ENCODE data around the gene ALDH1L1.

ALDH1L1 gene

DNA sequence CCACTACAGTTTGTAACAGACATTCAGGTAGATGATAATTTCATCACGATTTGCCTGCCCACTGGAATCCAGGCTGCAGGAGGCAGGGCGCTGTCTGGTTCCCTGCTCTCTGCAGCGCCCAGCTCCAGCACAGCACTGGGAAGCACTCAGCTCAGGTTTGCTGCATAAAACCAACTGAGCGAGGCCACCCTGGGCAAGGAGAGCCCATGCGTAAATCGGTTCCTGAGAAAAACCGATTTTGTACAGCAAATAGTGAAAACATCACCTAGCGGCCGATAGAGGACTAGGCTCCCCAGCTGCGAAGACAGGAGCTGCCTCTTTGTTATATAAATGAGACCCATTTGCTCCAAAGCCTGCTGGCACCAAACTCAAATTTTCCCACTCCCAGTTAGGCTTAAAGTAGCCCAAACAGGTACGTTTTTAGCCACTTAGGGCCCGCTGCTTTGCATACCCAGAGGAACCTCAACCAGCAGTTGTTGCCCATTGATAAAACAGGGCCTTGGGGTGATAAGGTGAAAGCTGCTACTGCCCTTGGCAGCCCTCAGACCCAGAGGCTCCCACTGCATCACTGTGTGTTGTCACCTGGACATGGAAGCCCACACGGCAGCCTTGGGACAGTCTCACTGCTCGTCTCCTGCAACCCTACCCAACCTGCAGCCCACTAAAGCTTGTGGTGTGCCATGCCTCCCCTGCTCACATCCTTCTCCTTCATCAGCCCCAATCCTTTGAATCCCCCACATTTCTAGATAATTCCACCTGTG is 47.5 kb downstream of the ALDH1L1 start:
- no peak for DNase-seq

DNA sequence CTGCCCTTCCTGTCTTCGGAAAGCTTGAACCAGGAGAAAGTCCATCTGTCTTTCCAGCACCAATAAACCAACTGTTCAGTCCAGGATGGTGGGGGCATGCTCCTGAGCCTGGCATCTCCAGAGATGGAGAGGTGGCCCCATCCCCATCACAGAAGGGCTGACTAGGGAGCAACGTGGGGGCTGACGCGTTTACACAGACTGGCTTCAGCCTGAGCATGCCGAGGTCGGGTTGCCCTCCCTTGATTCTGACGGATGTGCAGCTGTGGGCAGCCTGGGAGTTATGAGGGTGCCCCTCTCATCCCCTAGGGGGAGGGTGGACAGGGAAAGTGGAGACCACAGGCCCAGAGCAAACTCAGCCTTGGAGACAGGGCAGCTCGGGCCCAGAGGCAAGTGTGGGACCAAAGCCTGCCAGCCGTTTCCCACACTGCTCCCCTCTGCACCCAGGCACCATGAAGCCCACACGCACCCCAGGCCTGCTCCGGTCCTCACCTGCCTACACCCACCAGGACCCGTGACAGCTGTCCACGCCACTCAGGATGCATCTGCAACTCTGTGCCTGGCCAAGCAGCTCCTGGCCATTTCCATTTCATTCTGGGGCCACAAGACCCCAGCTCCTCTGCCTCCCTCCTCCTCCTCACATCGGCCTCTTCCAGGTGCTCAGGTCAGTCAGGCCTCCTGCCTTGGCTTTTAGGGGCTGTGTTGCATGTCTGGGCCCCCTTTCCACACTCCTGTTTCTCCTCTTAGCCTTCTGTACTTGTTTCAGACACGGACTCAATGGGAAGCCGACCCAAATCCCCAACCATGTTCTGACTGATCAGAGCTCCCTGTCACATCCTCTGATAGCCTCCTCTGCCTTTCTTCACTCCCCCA is 48.3 kb downstream of the ALDH1L1 start:
- DNase-seq = no peak

DNA sequence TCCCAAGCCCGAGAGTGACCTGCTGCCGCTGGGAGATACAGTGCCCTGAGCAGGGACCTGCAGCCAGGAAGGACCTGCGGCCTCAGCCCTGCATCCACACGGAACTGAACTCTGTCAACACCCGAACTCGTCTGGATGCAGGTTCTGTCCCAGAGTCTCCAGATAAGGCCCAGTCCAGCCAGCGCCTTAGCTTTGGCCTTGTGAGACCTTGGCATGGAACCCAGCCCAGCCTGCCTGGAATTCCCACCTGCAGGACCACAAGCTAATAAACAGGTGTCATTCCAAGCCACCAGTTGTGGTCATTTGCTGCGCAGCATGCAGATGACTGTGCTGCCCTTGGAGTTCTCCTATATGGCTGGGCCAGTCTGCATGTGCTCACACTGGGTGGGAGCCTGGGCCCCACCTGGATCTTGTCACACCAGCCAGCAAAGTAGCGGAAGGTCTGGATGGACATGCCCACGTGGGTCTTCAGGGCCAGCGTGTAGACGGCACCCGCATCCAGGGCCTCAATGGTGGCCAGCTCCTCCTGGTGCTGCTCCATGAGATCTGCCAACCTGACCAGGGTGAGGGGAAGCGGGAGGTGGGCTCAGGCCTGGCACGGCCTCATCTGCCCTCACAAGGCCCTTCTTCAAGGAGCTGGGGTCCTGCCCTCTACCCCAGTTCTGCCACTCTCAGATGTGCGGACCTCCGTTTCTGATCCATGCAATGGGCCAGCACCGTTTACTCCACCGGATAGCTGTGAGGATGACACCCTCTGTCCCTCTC is 49.2 kb downstream of the ALDH1L1 start:
- DNase-seq = no peak

DNA sequence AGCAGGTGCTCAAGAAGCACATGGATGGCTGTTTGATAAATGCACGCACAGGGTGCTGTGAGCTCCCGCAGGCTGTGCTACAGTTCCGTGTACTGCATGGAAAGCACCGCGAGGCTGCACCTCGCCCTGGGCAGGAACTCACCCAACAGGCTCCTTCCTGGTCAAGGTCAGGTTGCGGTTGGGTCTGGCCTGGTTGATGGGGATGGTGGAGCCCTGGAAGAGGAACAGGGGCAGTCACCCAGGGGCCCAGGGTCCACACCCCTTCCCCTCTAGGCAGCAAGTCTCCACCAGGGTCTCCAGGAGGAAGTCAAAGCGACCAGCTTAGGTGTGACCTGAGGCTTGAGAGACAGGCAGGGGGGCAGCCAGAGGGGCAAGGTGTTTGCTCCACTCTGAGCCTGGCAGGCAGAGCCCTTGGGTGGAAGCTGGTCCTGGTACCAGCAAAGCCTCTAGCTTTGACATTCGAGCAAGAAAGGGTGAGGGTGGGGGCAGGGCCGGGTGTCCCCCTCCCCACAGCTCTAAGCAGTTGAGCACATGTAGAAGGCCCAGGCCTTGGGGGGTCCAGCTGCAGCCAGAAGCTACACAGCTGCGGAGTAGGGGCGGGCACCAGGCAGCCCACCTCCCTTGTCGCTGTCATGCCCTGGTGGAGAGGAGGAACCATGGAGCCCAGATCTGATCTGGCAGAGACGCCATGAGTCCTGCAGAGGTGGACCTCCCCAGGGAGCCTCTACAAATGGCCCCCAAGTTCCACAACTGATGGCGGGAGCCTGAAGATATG is 50.1 kb downstream of the ALDH1L1 start:
- DNase-seq = no peak

DNA sequence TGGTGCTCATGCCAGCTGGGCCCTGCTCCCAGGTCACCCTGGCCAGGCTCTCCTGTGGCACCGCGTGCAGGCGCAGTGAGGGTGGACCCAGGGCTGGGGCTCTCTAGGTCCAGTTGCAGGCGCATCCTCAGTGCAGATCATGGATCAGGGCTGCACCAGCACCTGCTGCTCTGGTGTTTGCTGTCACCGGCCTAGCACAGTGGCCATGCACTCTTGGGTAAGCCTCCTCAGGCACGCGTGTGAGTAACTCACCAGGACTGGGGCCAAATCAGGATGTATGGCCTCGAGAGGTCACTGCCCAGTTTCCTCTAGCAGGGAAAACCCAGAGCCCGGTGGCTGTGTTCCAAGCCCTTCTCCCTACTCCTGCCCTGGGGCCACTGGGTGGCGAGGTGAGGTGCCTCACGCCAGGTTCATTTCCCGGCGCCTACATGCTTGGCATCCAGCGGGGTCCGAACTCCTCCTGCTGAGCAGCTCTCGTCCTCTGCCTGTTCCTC is 50.9 kb downstream of the ALDH1L1 start:
- no peak for DNase-seq

DNA sequence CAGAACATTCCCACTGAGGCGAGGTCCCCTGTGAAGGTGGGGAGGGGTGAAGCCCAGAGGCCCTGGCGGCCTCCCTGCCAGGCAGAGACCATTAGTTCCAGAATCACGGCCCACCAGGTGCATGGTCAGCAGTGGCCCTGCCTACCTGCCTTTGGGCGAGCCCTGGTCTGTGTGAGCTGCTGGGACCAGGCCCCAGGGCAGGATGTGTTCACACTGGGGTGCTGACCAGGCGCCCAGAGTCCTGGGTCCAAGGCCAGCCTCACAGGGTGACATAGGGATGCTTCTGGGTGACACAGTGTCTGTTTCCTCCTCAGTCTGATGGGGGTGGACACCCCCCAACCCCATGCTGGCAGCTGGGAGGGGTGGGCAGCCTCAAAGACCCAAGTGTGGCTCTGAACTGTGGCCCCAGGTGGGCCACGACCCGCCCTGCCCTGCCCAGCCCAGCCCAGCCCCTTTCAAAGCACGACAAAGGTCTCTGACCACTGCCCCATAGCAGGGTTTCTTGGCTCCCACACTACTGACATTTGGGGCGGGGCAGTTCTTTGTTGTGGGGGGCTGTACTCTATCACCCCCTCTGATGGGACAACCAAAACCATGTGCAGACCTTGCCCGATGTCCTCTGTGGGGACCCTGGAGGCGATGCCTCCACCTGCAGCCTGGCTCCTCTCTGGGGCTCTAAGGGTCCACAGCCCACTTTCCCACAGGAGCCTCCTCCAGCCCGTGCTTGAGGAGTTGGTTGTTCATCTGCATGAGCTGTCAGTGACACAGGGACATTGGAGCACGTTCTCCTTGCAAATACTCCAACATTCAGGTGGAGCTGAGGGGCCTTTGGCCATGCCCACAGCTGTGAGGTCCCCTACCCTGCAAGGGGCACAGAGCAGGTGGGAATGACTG is 51.6 kb downstream of the ALDH1L1 start:
- DNase-seq = no peak

DNA sequence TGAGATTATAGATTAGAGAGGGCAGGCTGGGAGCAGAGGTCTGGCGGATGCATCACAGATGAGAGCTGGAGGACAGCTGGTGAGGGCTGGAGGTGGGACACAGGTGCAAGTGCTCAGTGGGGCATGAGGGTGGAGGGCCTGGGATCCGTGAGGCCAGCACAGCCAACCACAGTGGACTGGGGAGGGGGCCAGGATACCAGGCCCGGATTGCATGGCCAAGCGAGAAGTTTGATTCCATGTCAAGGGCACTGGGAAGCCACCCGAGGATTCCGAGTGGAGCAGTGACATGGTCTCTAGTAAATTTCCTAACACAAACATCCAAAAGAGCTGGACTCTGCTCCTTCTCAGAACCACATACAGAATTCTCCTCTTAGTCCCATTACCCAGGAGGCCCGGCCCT is 52.5 kb downstream of the ALDH1L1 start:
- DNase-seq = no peak

DNA sequence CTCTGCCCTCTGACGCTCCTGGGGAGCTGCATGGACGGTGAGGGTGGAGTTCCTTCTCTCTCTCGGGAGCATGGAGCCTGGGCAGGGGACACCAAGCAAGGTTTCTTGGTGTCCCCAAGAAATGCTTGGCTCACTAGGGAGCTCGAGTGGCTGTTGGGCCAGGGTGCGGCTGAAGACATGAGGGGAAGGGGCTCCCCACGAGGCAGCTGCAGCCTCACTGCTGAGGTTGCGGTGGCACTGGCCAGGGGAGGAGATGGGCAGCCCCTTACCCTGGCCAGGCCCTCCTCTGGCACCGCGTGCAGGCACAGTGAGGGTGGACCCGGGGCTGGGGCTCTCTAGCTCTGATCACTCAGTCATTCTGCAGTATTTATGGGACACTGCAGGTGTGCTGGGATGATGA is 52.9 kb downstream of the ALDH1L1 start:
- no peak for DNase-seq

DNA sequence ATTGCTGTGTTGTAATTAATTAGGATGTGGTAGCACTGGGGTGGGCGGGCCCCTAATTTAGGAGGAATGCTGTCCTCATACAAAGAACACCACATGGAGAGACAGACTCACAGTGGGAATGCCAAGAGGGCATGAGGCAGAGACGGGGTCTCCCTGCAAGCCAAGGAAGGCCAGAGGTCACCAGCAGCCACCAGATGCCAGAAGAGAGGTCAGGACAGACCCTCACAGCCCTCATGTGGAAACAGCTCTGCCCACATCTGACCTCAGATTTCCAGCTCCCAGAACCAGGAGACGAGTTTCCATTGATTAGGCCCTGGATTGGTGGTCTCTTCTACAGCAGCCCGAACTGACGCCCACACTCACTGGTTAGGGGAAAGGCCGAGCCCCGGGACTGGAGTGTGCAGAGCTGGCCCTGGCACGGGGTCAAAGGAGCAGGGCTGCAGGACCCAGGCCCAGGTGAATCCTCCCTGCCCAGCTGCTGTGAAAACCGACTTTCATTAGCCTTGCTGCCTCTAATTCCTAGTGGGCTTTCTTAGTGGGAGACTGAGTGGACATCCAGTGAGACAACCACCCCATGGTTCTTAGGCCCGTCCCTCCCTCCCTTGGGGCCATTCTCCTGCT is 53.5 kb downstream of the ALDH1L1 start:
- DNase-seq = no peak

DNA sequence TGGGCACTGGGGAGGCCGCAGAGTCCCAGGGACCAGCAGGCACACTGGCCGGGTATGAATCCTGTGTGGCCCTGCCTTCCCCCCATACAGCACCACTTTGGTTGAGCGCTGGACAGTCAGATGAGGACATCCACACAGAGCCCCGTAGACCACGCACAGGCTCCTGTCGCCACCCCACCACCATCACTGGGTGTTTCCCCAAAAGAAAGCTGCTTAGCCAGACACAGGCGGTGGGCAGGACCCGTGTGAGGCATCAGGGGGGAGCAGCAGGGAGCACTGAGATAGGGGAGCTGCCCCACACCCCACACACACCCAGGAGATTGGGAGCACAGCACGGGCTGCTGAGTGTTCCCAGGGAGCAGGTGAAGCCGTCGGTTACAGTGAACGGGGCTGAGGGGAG is 54.1 kb downstream of the ALDH1L1 start:
- DNase-seq = no peak

DNA sequence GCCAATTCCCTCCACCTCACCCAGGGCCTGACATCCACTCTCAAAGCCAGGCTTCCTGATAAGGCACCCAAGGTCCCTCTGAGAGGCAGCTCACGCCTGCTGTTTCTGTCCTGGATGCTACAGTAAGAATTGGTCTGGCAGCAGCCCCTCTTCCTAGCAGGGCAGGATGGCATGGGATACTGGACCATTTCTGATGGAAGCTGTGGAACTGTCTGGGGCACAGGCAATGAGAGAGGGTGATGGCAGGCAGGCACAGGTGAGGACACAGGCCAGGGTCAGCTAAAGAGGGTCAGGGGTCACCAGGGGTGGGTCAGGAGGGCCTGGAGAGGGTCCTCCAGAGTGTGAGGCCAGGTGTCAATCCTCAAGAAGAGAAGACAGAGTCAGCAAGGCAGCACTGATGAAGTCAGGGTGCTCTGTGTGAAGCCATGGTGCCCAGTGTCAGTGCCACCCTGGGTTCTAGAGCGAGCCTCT is 54.6 kb downstream of the ALDH1L1 start:
- DNase-seq = no peak

DNA sequence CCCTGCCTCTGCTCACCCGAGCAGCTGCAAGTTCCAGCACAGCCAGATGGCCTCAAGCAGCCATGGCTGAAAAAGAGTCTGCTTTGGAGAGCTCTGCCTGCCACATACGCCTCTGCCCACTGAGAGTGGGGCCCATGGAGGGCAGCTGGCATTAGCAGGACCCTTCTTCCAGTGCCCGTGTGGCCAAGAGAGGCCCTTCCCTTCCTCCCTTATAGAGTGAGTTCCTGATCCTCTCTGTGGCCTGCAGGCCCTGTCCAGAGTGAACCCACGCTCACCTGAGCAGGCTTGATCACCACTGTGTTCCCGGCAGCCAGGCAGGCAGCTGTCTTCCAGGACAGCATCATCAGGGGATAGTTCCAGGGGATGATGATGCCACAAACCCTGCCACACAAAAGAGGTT is 55.0 kb downstream of the ALDH1L1 start:
- no peak for DNase-seq

DNA sequence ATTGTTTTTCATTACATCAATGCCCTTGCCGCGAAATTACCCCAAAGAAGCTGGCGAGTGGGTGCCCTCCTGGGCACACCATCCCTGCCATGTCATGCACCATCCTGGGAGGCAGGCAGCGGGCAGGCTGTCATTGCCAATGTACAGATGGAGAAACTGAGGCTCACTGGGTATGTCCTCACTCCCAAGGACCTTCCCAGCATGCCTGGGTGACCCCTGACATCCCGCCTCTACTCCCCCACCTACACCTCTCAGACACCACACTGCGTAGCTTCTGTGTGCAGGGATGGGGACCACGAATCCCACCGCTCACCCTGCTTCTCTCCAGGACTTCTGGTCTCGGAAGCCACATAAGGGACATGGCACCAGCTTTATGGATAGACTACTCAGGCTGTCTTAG is 55.5 kb downstream of the ALDH1L1 start:
- no peak for DNase-seq

DNA sequence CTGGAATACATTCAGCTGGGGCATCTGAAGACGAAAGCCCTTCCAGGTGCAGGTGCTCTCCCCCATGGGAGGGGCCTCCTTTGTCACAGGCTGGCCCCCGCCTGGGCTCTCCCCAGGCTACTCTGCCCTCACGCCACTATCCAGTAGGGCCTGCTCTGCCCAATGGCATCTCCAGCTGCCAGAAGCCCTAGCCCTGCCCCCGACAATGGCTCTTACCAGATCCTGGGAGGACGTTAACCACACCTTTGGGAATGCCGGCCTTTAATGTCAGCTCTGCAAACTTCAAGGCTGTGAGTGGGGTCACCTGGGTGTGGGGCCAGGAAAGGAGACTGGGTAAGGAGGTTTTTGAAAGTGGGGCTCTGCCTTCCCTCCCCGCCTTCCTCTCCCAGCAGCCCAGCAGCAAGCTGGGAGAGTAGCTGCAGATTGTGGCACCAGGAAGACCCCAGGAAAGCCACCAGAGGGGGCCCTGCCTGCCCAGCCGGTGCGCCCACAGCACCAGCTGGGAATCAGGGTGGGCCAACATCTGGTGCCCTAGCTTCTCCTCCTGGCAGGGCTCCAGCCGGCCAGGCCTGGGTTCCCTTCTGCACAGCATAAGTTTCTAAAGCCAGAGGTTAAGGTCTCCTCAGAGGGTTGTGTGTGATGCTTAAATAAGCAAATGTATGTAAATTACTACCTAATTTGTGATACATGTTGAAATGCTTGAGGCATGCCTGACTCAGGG is 56.1 kb downstream of the ALDH1L1 start:
- DNase-seq = no peak

DNA sequence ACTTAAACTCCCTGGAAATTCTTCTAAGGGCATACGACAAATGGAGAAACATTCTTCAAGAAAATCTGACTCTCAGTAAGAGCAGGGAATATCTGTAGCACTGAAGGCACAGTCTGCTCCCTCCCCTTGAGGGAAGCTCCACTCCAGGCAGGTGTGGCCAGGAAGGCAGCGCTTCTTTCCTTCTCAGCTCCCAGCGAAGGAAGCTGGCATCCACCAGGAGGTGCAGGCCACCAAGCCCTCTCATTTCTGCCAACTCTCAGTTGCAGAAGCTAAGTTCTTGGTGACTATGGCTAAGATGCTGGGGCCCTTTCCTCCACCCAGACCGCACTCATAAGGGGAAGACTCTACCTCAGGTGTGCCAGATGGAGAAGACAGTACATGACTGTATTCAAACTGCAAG is 58.8 kb downstream of the ALDH1L1 start:
- DNase-seq = no peak

DNA sequence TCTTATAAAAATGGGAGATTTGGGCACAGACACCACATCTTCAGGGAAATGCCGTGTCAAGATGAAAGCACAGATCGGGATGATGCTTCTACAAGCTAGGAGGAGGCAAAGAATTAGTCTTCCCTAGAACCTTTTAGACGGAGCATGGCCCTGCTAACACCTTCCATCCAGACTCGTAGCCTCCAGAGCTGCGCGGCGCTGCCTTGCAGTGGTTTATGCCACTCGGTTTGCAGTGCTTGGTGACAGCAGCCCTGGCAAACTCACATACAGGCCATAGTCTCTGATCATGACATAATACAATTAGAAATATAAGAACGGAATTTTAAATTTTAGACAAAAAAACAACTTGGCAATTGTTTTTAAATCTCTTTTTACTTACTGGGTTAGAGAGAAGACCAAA is 59.3 kb downstream of the ALDH1L1 start:
- DNase-seq = no peak

DNA sequence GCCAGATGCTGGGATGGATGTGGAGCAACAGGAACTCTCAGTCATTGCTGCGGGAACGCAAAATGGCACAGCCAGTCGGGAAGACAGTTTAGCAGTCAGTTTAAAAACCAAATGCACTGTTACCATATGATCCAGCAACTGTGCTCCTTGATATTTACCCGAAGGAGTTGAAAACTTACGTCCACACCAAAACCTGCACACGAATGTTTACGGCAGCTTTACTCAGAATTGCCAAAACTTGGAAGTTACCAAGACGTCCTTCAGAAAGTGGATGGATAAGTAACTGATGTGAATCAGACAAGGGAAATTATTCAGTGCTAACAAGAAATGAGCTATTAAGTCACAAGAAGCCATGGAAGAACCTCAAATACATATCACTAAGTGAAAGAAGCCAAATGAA is 60.4 kb downstream of the ALDH1L1 start:
- DNase-seq = no peak

DNA sequence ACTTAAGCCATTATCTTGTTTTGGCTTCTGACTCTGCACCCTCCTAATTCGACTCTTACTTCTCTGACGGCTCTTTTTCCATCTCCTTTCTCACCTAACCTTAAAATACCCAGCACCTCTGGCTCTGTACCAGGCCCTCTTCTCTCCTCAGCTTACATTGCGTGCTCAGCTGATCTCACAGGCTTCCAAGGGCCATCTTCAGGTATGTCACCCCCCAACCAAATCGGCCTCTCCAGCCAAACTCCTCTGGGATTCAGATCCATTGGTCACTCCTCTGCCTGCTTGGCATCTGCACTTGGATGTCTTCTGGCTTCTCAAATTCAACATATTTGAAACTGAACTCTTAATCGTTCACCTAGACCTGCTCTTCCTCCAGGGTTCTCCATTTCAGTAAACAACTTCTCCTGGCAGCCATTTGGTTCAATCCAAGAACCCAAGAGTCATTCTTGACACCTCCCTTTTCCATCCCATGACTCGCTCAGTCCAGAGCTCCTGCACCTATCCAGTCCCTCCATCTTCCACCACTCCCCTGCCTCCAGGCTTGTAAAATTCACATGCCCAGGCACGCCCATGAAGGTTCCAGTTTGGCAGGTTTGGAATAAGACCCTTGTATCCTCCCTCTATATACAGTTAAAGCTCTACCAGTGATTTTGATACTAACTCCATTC is 61.2 kb downstream of the ALDH1L1 start:
- DNase-seq = no peak

DNA sequence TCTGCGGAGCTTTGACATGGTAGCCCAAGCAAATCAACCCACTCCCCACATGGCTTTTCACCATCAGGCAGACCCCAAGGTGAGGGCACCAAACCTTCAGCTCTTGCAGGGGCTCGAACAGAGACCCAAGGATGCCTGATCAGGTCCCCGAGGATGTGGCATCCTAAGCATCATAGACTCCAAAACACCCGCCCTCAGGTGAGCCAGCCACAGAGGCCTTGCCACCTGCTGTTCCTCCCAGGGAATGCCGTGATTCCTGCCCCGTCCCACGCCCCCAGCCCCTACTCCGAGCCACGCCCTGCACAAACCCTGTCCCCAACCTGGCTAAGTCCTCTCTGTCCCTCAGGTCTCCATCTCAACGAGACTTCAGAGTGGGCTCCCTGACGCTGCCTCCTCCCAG is 61.8 kb downstream of the ALDH1L1 start:
- DNase-seq = no peak

DNA sequence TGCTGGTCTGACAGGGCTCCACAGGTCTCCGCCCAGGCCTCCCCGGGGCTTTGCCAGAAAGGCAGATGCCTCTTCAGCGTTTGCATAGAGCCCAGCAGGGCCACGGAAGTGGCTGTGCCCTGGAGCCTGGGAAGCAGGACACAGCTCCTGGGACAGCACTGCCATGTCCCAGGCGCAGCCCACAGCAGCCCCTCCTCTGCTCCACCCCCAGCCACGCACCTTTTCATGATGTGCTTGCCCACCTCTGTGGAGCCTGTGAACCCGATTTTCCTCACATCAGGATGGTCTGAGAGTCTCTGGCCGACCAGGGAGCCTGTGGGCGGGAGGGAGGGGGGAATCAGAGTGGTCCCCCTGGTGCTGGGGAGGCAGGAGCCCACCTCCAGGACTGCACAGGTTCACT is 62.6 kb downstream of the ALDH1L1 start:
- no peak for DNase-seq

Measured in NCI-H187 (cell line).